Astrocyte (in vitro differentiated cells and primary cell): ENCODE results near the gene MCF2L.

Experiments
- CTCF ChIP-seq: IDR thresholded peaks from 2 replicates; pipeline ENCODE4 v1.5.1; 2011; ENCODE audit warnings: low read depth, mild to moderate bottlenecking, inconsistent platforms, low read length, moderate library complexity; ENCODE audit not compliant: insufficient read depth
- EZH2 ChIP-seq: IDR thresholded peaks from 2 replicates; pipeline ENCODE4 v1.6.1; 2012; ENCODE audit warnings: mild to moderate bottlenecking, low read length, inconsistent platforms; ENCODE audit not compliant: insufficient read depth

- no peak for TF ChIP-seq EZH2
- TF ChIP-seq CTCF = no peak
Measured at GRCh38 chr13:113089693-113090414, 120.8 kb downstream of the MCF2L start.
